Activated CD8-positive, alpha-beta T cell treated with anti-CD3 and anti-CD28 coated beads, Interleukin-2, amount 10 ng/mL, durations not matched to agents 7 days and 5 days (primary cell): ENCODE data around the gene HLA-DPB1. TPM values are rescaled to one million over a fixed set of nuclear protein-coding genes. Genes with fewer than 3 reads are reported as not detected.
"Not testable (repeated sequence)": the region's sequence is repeated elsewhere in the genome, so short reads cannot be mapped to it uniquely, and the experiment has no call there.

Experiments
- ATAC-seq: fragments of 150-1000 bp; cut with Tn5 transposase; one replicate; pipeline ENCODE4 v1.10.0; 2021; ENCODE audit warnings: moderate library complexity
- CTCF ChIA-PET: fragments of 350-600 bp; sonication (Branson Sonifier 250); formaldehyde crosslinking; loops from one replicate; lab custom pipeline; 2021; ENCODE audit warnings: antibody characterized with exemption; lab: Charles Lee
- POLR2A ChIA-PET: fragments of 350-600 bp; sonication (Branson Sonifier 250); formaldehyde crosslinking; loops from one replicate; lab custom pipeline; 2021; ENCODE audit warnings: antibody characterized with exemption; lab: Charles Lee
- DNase-seq: peaks from one replicate; pipeline ENCODE4 v3.0.0-alpha.2; 2020
- H3K27ac Mint-ChIP-seq: one replicate; pipeline ENCODE4 v1.8.0; 2021; ENCODE audit warnings: mild to moderate bottlenecking, mixed read lengths
- H3K27me3 Mint-ChIP-seq: one replicate; pipeline ENCODE4 v1.8.0; 2021; ENCODE audit warnings: low read depth, mixed read lengths
- H3K36me3 Mint-ChIP-seq: one replicate; pipeline ENCODE4 v1.8.0; 2021; ENCODE audit warnings: low read depth, mixed read lengths
- H3K4me1 Mint-ChIP-seq: one replicate; pipeline ENCODE4 v1.8.0; 2021; ENCODE audit warnings: low read depth, mixed read lengths
- H3K4me3 Mint-ChIP-seq: one replicate; pipeline ENCODE4 v1.8.0; 2021; ENCODE audit warnings: mild to moderate bottlenecking, mixed read lengths
- H3K9me3 Mint-ChIP-seq: one replicate; pipeline ENCODE4 v1.8.0; 2022; ENCODE audit warnings: mixed read lengths; ENCODE audit not compliant: insufficient read depth
- total RNA-seq, 2 experiments: library from RNA; stranded (reverse); gene quantifications; one replicate each; pipeline ENCODE4 v1.2.3, GENCODE V29; 2021

Gene HLA-DPB1
- total RNA-seq, 2 experiments from 2014 or later, result 21.0 to 22.8 TPM

DNA sequence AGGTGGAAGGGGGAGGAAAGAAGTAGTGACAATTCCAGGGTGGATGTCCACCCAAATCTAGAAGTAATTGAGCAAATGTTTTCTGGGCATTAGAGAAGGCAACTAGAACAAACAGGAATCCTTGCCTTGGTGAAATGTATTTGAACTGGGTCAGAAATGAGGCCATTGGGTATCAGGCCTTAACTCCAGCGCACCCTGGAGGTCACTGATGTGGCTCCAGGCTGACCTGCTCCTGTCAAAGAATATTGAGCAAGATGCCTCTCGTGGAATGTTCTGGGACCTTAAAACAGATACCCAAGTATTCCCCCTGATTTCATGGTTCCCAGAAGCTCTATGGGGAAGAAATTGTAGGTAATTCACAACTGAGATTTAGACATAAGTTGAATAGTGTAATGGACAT is 6.9 kb downstream of the HLA-DPB1 start:
- ChIA-PET CTCF (interaction anchor here (0.8 to 3.2 kb wide), 4 partner anchors 10 to 166 kb away, joined by 3 to 12 read pairs (median 8); partner anchors contain the start of gene HLA-DPA1), POLR2A (no interaction called here)
- Mint-ChIP-seq H3K36me3 (no peaks in the 10 kb centered on the region), H3K9me3 (no peaks in the 10 kb centered on the region), H3K27me3 (no peaks in the 10 kb centered on the region), H3K4me3 (no peak overlapping the region), H3K27ac (peak overlapping the region; percentile 5), H3K4me1 (peaks cover 27% of the 10 kb centered on the region)
- no peak for ATAC-seq
- DNase-seq, result no peak

GRCh38 chr6:33085627-33086026 is 9.8 kb downstream of the HLA-DPB1 start:
- H3K4me1 Mint-ChIP-seq, result peaks cover 19% of the 10 kb centered on the region
- H3K36me3 Mint-ChIP-seq, result no peaks in the 10 kb centered on the region
- no peak overlapping the region for H3K27ac Mint-ChIP-seq
- DNase-seq (no peak), ATAC-seq (no peak)
- H3K4me3 Mint-ChIP-seq, result no peak overlapping the region
- ChIA-PET POLR2A (interaction anchor here (0.9 kb wide), 1 partner anchor 186 kb away, joined by 3 read pairs; the partner anchor contains the start of genes RPS18 and VPS52), CTCF (interaction anchor here (1.2 kb wide), 1 partner anchor 66 kb away, joined by 3 read pairs; no protein-coding TSS in a partner anchor)
- no peaks in the 10 kb centered on the region for H3K9me3 Mint-ChIP-seq
- peaks cover 3% of the 10 kb centered on the region for H3K27me3 Mint-ChIP-seq

GRCh38 chr6:33088258-33088930 is 12.6 kb downstream of the HLA-DPB1 start:
- no peaks in the 10 kb centered on the region for H3K36me3 Mint-ChIP-seq
- no peaks in the 10 kb centered on the region for H3K4me1 Mint-ChIP-seq
- no peaks in the 10 kb centered on the region for H3K9me3 Mint-ChIP-seq
- CTCF ChIA-PET, result interaction anchor here (0.9 to 4.3 kb wide), 4 partner anchors 38 to 843 kb away, joined by 3 to 29 read pairs (median 3); no protein-coding TSS in a partner anchor
- DNase-seq (no peak), ATAC-seq (no peak)
- H3K27me3 Mint-ChIP-seq, result peaks cover 4% of the 10 kb centered on the region
- peak overlapping the region; percentile 2 for H3K27ac Mint-ChIP-seq
- H3K4me3 Mint-ChIP-seq, result no peak overlapping the region
- POLR2A ChIA-PET, result no interaction called here

DNA sequence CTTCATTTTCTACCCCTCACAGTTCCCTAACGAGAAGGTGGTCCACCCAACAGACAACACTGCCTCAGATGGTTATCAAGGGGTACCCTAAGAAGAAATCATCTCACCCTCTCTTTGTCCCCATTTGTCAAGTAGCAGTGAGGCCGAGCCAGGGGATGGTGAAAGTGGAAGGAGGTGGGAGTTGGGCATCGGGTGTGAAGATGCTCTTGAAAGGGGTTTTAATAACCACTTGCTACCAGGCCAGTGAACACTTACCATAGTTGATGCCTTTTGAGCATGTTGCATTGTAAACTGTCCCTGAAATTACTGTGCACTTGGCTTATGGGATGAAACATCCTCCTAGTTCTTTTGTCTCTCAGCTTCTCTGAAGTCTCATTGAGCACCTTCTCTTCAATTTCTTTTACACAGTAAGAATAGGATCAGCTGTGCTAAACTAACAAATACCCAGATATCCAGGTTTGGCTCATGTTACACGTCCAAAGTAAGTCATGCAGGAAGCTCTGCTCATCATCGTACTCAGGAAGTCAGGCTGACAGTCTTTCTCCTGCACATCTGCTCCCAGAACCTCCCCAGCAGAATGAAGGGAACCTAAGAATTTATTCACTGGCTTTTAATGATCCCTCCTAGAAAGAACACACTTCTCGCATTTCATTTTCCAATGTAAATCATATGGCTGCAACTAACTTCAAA is 13.3 kb downstream of the HLA-DPB1 start:
- CTCF ChIA-PET, result interaction anchor here (1.0 to 4.3 kb wide), 8 partner anchors 9 to 159 kb away, joined by 3 to 29 read pairs (median 4); partner anchors contain the start of genes HLA-DPA1 and HLA-DPB1
- no peak for ATAC-seq
- Mint-ChIP-seq H3K9me3 (no peaks in the 10 kb centered on the region), H3K4me3 (no peak overlapping the region), H3K27me3 (peaks cover 4% of the 10 kb centered on the region), H3K36me3 (no peaks in the 10 kb centered on the region), H3K4me1 (no peaks in the 10 kb centered on the region), H3K27ac (no peak overlapping the region)
- DNase-seq, result no peak
- POLR2A ChIA-PET, result no interaction called here

- peaks cover 17% of the 10 kb centered on the region for H3K27me3 Mint-ChIP-seq
- peak; percentile 82 for ATAC-seq
- H3K9me3 Mint-ChIP-seq, result no peaks in the 10 kb centered on the region
- ChIA-PET POLR2A (no interaction called here), CTCF (interaction anchor here (1.2 kb wide), 2 partner anchors 22 to 76 kb away, joined by 4 read pairs; no protein-coding TSS in a partner anchor)
- no peaks in the 10 kb centered on the region for H3K36me3 Mint-ChIP-seq
- no peak overlapping the region for H3K4me3 Mint-ChIP-seq
- DNase-seq, result peak; percentile 71
- H3K4me1 Mint-ChIP-seq, result no peaks in the 10 kb centered on the region
- no peak overlapping the region for H3K27ac Mint-ChIP-seq
Measured at GRCh38 chr6:33091957-33092356, 16.2 kb downstream of the HLA-DPB1 start.

- no peak for DNase-seq
- H3K27me3 Mint-ChIP-seq, result peaks cover 20% of the 10 kb centered on the region
- no peaks in the 10 kb centered on the region for H3K4me1 Mint-ChIP-seq
- ChIA-PET CTCF (interaction anchor here (1.2 kb wide), 2 partner anchors 22 to 77 kb away, joined by 4 read pairs; no protein-coding TSS in a partner anchor), POLR2A (no interaction called here)
- H3K36me3 Mint-ChIP-seq, result no peaks in the 10 kb centered on the region
- no peak overlapping the region for H3K27ac Mint-ChIP-seq
- no peak overlapping the region for H3K4me3 Mint-ChIP-seq
- no peak for ATAC-seq
- peaks cover 2% of the 10 kb centered on the region for H3K9me3 Mint-ChIP-seq
Measured at GRCh38 chr6:33092385-33092784, 16.6 kb downstream of the HLA-DPB1 start.

- H3K4me3 Mint-ChIP-seq, result no peak overlapping the region
- DNase-seq, result no peak
- H3K4me1 Mint-ChIP-seq, result no peaks in the 10 kb centered on the region
- no peaks in the 10 kb centered on the region for H3K36me3 Mint-ChIP-seq
- no peak for ATAC-seq
- peaks cover 26% of the 10 kb centered on the region for H3K27me3 Mint-ChIP-seq
- CTCF ChIA-PET, result no interaction called here
- POLR2A ChIA-PET, result no interaction called here
- H3K9me3 Mint-ChIP-seq, result peaks cover 14% of the 10 kb centered on the region
- no peak overlapping the region for H3K27ac Mint-ChIP-seq
Measured at GRCh38 chr6:33093855-33094254, 18.1 kb downstream of the HLA-DPB1 start.

- H3K36me3 Mint-ChIP-seq, result peaks cover 2% of the 10 kb centered on the region
- CTCF ChIA-PET, result no interaction called here
- ATAC-seq (no peak), DNase-seq (no peak)
- H3K4me3 Mint-ChIP-seq, result no peak overlapping the region
- no peaks in the 10 kb centered on the region for H3K4me1 Mint-ChIP-seq
- POLR2A ChIA-PET, result no interaction called here
- H3K27me3 Mint-ChIP-seq, result peaks cover 31% of the 10 kb centered on the region
- no peak overlapping the region for H3K27ac Mint-ChIP-seq
- H3K9me3 Mint-ChIP-seq, result peaks cover 24% of the 10 kb centered on the region
Measured at GRCh38 chr6:33095681-33096080, 19.9 kb downstream of the HLA-DPB1 start.

DNA sequence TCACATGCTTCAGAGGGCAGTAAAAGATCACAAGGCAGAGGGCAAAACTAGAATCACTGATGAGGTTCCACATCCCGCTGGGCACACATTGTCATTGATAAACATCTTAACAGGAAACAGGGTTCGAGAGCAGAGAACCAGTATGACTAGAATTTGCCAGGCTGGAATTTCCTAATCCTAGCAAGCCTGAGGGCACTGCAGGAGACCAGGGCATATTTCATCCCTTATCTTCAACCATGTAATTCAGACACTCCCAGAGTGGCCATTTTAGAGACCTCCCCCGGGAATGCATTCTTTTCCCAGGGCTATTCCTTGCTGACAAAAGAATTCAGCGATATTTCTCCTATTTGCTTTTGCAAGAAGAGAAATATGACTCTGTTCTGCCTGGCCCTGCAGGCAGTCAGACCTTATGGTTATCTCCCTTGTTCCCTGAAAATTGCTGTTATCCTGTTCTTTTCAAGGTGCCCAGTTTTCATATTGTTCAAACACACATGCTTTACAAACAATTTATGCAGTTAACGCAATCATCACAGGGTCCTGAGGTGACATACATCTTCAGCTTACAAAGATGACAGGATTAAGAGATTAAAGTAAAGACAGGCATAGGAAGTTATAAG is 25.4 kb downstream of the HLA-DPB1 start:
- ATAC-seq, CTCF ChIA-PET, H3K36me3 Mint-ChIP-seq, DNase-seq, H3K27ac Mint-ChIP-seq, POLR2A ChIA-PET, H3K4me3 Mint-ChIP-seq, H3K4me1 Mint-ChIP-seq: not testable (repeated sequence)
- Mint-ChIP-seq H3K9me3 (peaks cover 36% of the 10 kb centered on the region), H3K27me3 (peaks cover 57% of the 10 kb centered on the region)

- DNase-seq (no peak), ATAC-seq (no peak)
- Mint-ChIP-seq H3K27ac (no peak overlapping the region), H3K4me1 (no peaks in the 10 kb centered on the region), H3K36me3 (peaks cover 2% of the 10 kb centered on the region), H3K9me3 (peaks cover 23% of the 10 kb centered on the region), H3K4me3 (no peak overlapping the region), H3K27me3 (peaks cover 62% of the 10 kb centered on the region)
- ChIA-PET CTCF (no interaction called here), POLR2A (no interaction called here)
Measured at GRCh38 chr6:33103776-33104175, 28.0 kb downstream of the HLA-DPB1 start.

- ChIA-PET CTCF (no interaction called here), POLR2A (no interaction called here)
- ATAC-seq (no peak), DNase-seq (no peak)
- H3K9me3 Mint-ChIP-seq, result peaks cover 15% of the 10 kb centered on the region
- H3K27ac Mint-ChIP-seq, result no peak overlapping the region
- no peaks in the 10 kb centered on the region for H3K4me1 Mint-ChIP-seq
- H3K36me3 Mint-ChIP-seq, result peaks cover 2% of the 10 kb centered on the region
- no peak overlapping the region for H3K4me3 Mint-ChIP-seq
- H3K27me3 Mint-ChIP-seq, result peaks cover 65% of the 10 kb centered on the region
Measured at GRCh38 chr6:33104887-33105286, 29.1 kb downstream of the HLA-DPB1 start.
